ENCODE data around the gene DMAP1.

GRCh38 chr1:44266400-44267344 is 53.4 kb downstream of the DMAP1 start:
- TF ChIP-seq YY1 (IDR thresholded peaks at IDR 0.05; ENCODE audit: insufficient read depth, insufficient read length) (no peak), SUZ12 (IDR thresholded peaks at IDR 0.05; ENCODE audit: extremely low read depth, insufficient read depth, insufficient read length) (no peak), ZNF274 (IDR thresholded peaks at IDR 0.05; ENCODE audit: low read depth, low read length) (no peak)
